GM21529 (cell line): ENCODE results near the gene FBXW7.

Source experiments
- ATAC-seq: cut with Tn5 transposase; IDR thresholded peaks from one replicate; pipeline ENCODE4 v1.9.1; 2021; ENCODE audit not compliant: unreplicated experiment

FBXW7 gene

GRCh38 chr4:152478461-152479237 lies 57.2 kb downstream of the FBXW7 start:
- ATAC-seq = no peak

DNA sequence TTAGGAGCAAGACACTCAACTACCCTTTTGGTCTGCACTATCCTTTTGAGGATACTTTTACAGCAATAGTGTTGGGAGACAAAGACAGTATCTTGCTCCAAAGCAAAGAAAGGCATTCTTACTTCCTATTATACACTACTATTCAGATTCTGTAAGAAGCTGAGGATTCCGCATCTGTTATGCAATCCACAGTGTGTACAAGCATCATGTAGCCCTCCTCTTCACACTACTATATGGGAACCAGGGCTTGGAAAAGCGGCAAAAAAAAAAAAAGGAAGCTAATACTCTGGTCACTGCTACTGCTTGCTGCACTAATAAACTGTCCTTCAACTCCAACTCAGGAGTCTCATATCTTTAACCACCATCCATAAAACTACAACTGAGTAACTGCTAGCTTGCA lies 59.1 kb downstream of the FBXW7 start:
- ATAC-seq = no peak

DNA sequence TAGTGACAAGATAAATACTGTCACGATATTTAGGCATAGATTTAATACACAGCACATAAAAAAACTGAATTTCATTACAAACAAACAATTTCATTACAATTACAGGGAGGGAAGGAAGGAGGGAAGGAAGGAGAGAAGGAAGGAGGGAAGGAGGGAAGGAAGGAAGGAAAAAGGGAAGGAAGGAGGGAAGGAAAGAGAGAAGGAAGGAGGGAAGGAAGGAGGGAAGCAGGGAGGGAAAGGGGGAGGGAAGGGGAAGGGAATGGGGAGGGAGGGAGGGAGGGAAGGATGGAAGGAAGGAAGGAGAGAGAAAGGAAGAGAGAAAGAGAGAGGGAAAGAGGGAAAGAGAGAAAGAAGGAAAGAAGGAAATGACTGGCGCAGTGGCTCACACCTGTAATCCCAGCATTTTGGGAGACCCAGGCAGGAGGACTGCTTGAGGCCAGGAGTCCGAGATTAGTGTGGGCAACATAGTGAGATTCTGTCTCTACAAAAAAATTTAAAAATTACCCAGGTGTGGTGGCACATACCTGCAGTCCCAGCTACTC lies 64.6 kb downstream of the FBXW7 start:
- ATAC-seq = no peak

DNA sequence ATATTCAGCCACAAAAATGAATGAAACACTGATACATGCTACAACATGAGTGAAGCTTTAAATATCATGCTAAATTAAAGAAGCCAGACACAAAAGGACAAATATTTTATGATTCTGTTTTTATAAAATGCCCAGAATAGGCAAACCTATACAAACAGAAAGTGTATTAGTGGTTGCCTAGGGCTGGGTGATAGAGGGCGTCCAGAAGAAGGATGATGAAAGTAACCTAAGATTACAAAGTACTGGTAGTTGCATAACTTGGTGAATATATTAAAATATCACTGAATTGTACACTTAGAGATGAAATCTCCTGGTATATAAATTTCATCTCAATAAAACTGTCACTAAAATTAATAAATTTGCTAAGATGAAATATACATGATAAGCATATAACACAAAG lies 67.5 kb downstream of the FBXW7 start:
- ATAC-seq = no peak

- no peak for ATAC-seq
Measured at GRCh38 chr4:152467101-152467500, 68.8 kb downstream of the FBXW7 start.

- no peak for ATAC-seq
Measured at GRCh38 chr4:152464030-152464823, 71.7 kb downstream of the FBXW7 start.

DNA sequence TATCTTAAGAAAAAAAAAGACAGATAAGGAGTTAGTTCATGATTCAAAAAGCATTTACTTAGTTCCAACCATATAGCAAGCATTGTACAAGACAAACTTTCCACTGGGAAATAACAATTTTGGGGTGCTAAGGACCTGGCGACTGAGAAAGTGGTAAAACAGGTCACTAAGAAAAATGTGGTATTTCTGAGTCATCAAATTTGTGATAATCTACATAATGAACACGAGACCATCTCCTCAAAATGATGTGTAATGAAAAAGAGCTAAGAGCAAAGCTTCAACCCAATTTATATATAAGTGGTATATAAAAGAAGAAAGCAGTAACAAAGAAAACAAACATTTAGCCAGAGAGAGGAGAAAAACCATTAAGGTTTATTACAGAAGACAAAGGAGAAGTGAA lies 72.3 kb downstream of the FBXW7 start:
- no peak for ATAC-seq

- no peak for ATAC-seq
Measured at GRCh38 chr4:152462695-152463094, 73.2 kb downstream of the FBXW7 start.

GRCh38 chr4:152462047-152462446 lies 73.8 kb downstream of the FBXW7 start:
- peak; percentile 53 for ATAC-seq

DNA sequence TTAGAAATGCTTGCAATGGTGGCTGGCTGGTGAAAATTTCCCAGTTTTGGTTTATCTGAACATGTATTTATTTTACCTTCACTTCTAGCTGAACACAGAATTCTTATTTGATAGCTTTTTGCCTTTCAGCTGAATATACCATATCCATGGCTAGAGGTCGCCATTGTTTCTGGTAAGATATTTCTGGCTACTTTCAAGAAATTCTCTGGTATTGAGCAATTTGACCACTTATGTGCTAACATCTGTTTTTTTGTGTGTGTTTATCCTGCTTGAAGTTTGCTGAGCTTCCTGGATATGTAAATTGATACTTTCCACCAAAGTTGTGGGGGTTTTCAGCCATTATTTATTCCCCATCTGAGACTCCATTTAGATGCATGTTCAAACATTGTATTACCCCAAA lies 75.4 kb downstream of the FBXW7 start:
- ATAC-seq = no peak

- ATAC-seq = peak; percentile 17
Measured at GRCh38 chr4:152459326-152459725, 76.6 kb downstream of the FBXW7 start.

DNA sequence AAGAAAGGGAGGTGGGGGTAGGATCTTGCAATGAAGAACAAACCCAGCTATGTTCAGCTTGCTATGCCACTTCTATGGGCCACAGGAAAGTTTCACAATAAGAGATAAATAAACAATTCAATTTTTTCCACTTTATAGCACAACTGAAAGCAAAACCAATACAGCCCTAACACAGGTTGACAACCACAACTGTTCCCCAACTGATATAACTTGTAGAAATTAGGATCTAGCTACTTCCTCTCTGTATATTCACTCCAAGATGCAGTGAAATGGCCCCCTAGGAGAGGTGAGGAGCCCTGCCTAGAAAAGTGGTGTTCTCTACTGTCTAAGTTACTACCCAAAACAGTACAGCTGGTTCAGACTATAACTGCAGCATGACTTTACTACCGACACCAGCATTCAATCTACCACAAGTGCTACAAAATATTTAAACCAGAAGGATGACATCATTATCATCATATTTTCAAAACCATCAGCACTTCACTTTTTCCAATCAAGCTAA lies 77.0 kb downstream of the FBXW7 start:
- peak; percentile 47 for ATAC-seq

DNA sequence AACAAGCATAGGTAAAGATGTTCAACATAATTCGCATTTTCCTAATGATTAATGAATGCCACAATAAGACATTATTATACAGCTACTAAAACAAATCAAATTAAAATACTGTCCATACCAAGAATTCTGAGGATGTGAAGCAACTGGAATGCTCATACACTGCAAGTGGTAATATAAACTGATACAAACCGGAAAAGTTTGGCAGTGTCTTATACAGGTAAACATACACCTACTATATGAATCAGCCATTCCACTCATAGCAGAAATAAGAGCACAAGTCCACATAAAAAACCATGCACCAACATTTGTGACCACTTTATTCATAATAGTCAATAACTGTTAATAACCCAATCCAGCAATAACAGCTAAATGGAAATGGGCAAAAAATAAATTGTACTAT lies 79.3 kb downstream of the FBXW7 start:
- ATAC-seq = no peak

GRCh38 chr4:152455311-152455710 lies 80.6 kb downstream of the FBXW7 start:
- no peak for ATAC-seq

DNA sequence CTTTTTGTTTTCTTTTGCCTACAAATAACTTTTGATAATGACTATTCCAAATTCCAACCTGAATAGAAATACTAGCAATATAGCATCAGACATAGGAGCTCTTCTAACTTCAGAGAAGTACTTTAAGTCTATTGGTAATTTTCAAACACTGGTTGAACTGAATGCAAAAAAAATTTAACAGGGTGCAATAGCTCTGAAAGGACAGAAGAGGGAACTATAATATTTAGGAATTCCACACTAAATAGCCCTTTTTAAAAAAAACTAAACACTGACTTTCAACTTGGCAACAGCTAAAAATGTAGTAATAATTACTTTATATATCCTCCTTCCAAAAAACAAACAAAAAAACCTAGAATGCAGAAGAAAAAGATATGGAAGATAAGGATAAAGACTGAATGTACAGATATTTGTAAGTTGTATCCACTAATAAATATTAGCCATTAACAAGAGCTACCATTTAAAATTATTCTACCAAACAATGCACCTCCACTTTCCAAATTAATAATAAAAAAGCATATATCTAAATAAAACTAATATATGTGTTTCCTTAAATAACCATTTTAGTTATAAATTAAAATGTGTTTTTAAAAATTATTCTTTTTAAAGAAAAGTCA lies 81.4 kb downstream of the FBXW7 start:
- ATAC-seq = no peak

GRCh38 chr4:152451496-152451895 lies 84.4 kb downstream of the FBXW7 start:
- ATAC-seq = no peak

DNA sequence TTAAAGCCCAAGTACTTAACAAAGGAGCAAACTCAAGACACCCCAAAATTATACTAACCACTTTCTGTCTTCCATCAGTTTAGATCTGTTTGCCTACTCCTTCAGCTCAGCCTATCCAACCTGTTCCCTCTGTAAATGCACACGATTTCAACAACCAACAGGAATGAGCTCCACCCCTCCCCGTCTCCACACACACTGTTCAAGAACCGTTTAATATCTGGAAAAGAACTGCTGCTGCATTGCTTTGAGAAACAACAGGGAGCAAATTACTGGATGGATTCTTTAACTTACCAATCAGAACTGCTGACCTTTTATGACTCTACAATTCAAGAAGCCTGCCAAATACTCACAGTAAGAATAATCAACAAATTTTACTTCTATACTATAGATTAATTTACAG lies 87.0 kb downstream of the FBXW7 start:
- no peak for ATAC-seq

GRCh38 chr4:152448038-152448707 lies 87.7 kb downstream of the FBXW7 start:
- no peak for ATAC-seq

DNA sequence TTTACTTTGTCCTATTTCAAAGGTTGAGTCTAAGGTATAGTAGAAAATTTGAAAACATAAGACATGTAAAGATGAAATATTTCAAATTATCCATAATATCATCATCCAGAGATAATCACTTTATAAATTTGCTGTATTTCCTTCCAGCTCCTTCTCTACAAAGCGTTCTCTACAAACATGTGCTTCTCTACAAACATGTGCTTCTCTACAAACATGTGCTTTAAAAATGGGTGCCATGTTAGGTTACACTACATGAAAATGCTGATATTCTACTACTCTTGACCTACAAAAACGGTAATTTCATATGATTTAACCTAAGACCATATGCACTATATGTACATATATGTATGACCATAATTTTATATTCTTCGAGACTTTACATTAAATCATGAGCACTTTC lies 92.0 kb downstream of the FBXW7 start:
- ATAC-seq = no peak

DNA sequence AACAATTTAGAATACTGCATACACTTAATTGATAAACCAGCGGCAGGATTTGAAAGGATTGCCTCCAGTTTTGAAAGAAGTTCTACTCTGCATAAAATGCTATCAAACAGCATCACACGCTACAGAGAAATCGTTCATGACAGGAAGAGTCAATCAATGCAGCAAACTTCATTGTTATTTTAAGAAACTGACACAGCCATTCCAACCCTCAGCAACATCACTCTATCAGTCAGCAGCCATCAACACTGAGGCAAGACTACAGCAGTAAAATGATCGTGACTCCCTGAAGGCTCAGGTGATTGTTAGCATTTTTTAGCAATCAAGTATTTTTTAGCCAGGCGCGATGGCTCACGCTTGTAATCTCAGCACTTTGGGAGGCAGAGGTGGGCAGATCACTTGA lies 98.3 kb downstream of the FBXW7 start:
- ATAC-seq = no peak

DNA sequence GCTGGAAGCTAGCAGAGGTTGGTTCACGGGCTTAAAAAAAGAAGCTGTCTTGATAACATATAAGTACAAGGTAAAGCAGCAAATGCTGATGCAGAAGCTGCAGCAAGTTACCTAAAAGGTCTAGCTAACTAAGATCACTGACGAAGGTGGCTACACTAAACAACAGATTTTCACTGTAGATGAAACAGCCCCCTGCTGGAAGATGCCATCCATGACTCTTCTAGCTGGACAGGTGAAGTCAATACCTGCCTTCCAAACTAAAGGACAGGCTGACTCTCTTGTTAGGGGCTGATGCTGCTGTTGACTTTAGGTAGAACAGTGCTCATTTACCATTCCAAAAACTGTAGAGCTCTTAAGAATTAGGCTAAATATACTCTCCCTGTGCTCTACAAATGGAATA lies 99.5 kb downstream of the FBXW7 start:
- ATAC-seq = no peak
